ENCODE results near the gene ADARB2.

The ADARB2 gene

DNA sequence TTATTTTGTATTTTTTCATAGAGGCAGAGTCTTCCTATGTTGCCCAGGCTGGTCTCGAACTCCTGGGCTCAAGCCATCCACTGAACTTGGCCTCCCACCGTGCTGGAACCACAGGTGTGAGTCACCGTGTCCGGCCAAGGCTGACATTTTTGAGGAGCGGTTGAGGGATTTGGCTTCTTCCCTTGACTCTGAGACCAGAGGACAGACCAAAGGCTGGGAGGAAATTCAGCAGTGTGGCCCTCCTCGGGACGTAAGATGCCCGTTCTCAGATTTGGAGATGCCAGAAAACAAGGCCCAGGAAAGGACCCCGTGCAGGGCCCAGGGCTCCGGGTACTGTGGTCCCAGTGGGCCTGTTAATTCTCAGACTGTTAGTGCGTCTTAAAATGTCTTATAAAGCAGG, 535.0 kb downstream of the ADARB2 start:
- TF ChIP-seq POLR2AphosphoS5 (IDR thresholded peaks at IDR 0.05; ENCODE audit: low read depth, low read length) (no peak), TAF1 (IDR thresholded peaks at IDR 0.05; ENCODE audit: borderline replicate concordance, insufficient read depth, low read length) (no peak), SIN3A (IDR thresholded peaks at IDR 0.05; ENCODE audit: borderline replicate concordance, insufficient read depth, low read length) (no peak), FOXP2 (optimal IDR thresholded peaks at IDR 0.05; ENCODE audit: borderline replicate concordance, extremely low read depth, extremely low read length, insufficient read depth) (no peak)
- TF ChIP-seq, protein P1, sequence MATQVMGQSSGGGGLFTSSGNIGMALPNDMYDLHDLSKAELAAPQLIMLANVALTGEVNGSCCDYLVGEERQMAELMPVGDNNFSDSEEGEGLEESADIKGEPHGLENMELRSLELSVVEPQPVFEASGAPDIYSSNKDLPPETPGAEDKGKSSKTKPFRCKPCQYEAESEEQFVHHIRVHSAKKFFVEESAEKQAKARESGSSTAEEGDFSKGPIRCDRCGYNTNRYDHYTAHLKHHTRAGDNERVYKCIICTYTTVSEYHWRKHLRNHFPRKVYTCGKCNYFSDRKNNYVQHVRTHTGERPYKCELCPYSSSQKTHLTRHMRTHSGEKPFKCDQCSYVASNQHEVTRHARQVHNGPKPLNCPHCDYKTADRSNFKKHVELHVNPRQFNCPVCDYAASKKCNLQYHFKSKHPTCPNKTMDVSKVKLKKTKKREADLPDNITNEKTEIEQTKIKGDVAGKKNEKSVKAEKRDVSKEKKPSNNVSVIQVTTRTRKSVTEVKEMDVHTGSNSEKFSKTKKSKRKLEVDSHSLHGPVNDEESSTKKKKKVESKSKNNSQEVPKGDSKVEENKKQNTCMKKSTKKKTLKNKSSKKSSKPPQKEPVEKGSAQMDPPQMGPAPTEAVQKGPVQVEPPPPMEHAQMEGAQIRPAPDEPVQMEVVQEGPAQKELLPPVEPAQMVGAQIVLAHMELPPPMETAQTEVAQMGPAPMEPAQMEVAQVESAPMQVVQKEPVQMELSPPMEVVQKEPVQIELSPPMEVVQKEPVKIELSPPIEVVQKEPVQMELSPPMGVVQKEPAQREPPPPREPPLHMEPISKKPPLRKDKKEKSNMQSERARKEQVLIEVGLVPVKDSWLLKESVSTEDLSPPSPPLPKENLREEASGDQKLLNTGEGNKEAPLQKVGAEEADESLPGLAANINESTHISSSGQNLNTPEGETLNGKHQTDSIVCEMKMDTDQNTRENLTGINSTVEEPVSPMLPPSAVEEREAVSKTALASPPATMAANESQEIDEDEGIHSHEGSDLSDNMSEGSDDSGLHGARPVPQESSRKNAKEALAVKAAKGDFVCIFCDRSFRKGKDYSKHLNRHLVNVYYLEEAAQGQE (IDR thresholded peaks at IDR 0.05; ENCODE audit: insufficient read depth in 1 of 2, low read depth in 2 of 2, low read length in 2 of 2): no peak

DNA sequence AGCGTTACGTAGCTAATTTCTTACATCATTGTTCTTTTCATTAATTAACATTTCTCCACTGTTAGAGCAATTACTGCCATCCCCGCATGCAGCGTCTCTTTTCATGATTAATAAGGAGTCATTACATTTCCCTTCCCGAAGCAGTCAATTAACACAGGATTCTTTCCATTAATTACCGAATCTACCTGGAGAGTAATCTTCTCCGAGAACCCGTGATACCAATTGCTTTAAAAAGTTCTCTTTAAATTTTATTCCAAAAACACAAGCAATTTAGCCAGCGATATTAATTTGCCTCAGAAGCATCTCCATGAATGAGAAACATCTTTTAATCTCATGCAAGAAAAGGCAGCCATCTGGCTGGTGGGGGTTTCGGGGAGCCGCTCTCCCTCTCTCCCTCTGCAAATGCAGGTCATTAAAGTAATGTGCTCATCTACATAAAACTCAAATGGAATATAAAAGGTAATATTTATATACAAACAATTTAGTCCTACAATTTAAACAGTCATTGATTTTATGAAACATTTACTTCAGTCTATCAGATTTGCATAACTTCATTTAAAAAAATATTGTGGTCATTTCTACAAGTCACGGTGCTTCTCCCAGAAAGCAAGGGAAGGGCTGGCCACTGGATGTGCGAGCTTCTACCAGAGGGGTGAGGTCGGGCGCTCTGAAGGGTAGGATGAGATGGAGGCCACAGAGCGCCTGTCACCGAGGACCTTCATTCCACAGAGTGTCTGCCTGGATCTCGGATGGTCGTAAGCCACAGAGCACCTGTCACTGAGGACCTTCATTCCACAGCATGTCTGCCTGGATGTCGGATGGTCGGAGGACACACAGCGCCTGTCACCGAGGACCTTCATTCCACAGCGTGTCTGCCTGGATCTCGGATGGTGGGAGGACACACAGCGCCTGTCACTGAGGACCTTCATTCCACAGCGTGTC, 536.2 kb downstream of the ADARB2 start:
- TF ChIP-seq, protein P1 (IDR thresholded peaks at IDR 0.05; ENCODE audit: insufficient read depth in 1 of 2, low read depth in 2 of 2, low read length in 2 of 2): no peak
- TF ChIP-seq POLR2AphosphoS5 (IDR thresholded peaks at IDR 0.05; ENCODE audit: low read depth, low read length) (no peak), FOXP2 (optimal IDR thresholded peaks at IDR 0.05; ENCODE audit: borderline replicate concordance, extremely low read depth, extremely low read length, insufficient read depth) (no peak), SIN3A (IDR thresholded peaks at IDR 0.05; ENCODE audit: borderline replicate concordance, insufficient read depth, low read length) (no peak), TAF1 (IDR thresholded peaks at IDR 0.05; ENCODE audit: borderline replicate concordance, insufficient read depth, low read length) (no peak)

DNA sequence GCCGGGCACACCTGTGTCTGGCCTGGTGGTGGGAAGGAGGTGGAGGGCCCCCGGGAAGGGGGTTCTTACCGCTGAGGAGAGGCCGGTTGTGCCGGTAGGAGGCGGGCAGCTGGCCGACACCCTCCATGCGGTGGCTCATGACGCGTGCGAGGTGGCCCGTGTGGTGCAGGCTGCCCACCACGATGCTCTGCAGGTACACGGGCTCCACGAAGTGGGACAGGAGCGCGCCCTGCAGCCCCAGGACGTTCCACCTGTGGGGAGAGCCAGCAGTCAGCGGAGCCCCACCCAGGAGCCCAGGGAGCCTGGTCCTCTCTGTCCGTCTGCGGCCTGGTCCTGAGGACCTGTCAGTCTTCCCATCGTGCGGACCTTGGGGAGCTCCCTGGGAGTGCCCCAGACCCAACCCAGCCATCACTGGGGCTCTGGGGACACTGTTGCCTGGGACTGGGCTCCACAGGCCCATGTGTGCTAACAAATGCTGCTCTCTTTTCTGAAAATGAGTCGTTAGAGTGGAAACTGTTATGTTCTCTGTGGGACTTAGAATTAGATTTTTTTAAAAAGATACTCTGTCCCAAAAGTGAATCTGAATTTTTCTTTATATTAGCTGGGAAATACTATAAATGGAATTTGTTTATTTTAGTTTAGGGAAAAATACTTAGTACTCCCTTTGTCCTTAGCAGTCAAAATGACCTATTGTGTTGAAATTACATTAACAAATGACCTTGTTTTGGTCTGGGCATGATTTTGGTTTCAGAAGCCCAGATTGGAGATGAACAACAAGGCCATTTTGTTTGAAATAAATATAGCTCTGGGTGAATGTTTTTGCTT, 537.2 kb downstream of the ADARB2 start:
- no peak for TF ChIP-seq SIN3A (IDR thresholded peaks at IDR 0.05; ENCODE audit: borderline replicate concordance, insufficient read depth, low read length)
- TF ChIP-seq, protein P1 (IDR thresholded peaks at IDR 0.05; ENCODE audit: insufficient read depth in 1 of 2, low read depth in 2 of 2, low read length in 2 of 2): no peak
- no peak for TF ChIP-seq TAF1 (IDR thresholded peaks at IDR 0.05; ENCODE audit: borderline replicate concordance, insufficient read depth, low read length)
- no peak for TF ChIP-seq POLR2AphosphoS5 (IDR thresholded peaks at IDR 0.05; ENCODE audit: low read depth, low read length)
- TF ChIP-seq FOXP2 (optimal IDR thresholded peaks at IDR 0.05; ENCODE audit: borderline replicate concordance, extremely low read depth, extremely low read length, insufficient read depth): no peak

DNA sequence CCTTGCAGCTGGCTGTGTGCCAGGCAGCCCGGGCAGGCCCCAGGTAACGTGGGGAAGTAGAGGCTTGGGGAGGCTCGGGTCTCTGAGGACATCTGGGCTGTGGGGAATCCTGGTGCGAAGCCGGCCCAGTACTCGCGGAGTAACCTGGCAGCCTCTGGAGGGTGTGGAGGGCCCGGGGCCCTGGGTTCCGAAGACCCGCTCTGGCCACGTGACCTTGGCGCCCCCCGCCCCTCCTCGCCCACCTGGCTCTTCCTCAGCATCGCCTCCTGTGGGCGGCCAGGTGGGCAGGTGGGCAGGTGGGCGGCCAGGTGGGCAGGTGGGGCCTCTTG, 538.0 kb downstream of the ADARB2 start:
- no peak for TF ChIP-seq FOXP2 (optimal IDR thresholded peaks at IDR 0.05; ENCODE audit: borderline replicate concordance, extremely low read depth, extremely low read length, insufficient read depth)
- no peak for TF ChIP-seq SIN3A (IDR thresholded peaks at IDR 0.05; ENCODE audit: borderline replicate concordance, insufficient read depth, low read length)
- no peak for TF ChIP-seq POLR2AphosphoS5 (IDR thresholded peaks at IDR 0.05; ENCODE audit: low read depth, low read length)
- TF ChIP-seq, protein P1 (IDR thresholded peaks at IDR 0.05; ENCODE audit: insufficient read depth in 1 of 2, low read depth in 2 of 2, low read length in 2 of 2): no peak
- no peak for TF ChIP-seq TAF1 (IDR thresholded peaks at IDR 0.05; ENCODE audit: borderline replicate concordance, insufficient read depth, low read length)
